OCI-LY1 (cell line): ENCODE data around the gene GABRA5.

ENCODE experiments used
- H2AFZ ChIP-seq: fragments of 200-600 bp; sonication (generic), shearing (Covaris generic); 2 replicates; pipeline ENCODE4 v1.6.0; 2014; ENCODE audit warnings: antibody characterized with exemption, mild to moderate bottlenecking, low read length
- H3F3A ChIP-seq: fragments of 200-600 bp; sonication (generic), shearing (Covaris generic); 2 replicates; pipeline ENCODE4 v1.6.0; 2014; ENCODE audit warnings: mild to moderate bottlenecking, antibody characterized with exemption, low read length, moderate library complexity; ENCODE audit not compliant: insufficient read depth
- H3K27ac ChIP-seq: fragments of 200-600 bp; sonication (generic); 2 replicates; pipeline ENCODE4 v1.5.1; 2014; ENCODE audit warnings: low read length, mixed run types, mild to moderate bottlenecking, low read depth; ENCODE audit not compliant: poor library complexity, severe bottlenecking
- H3K27me3 ChIP-seq: fragments of 200-600 bp; sonication (generic); 2 replicates; pipeline ENCODE4 v1.6.0; 2014; ENCODE audit warnings: antibody characterized with exemption, mild to moderate bottlenecking, low read length, moderate library complexity; ENCODE audit not compliant: insufficient read depth
- H3K36me3 ChIP-seq: fragments of 200-600 bp; sonication (generic); 2 replicates; pipeline ENCODE4 v1.6.1; 2014; ENCODE audit warnings: mild to moderate bottlenecking, antibody characterized with exemption, low read length, moderate library complexity, mixed read lengths; ENCODE audit not compliant: insufficient read depth
- H3K4me1 ChIP-seq: fragments of 200-600 bp; sonication (generic); 2 replicates; pipeline ENCODE4 v1.5.1; 2014; ENCODE audit warnings: mild to moderate bottlenecking, low read length, moderate library complexity; ENCODE audit not compliant: insufficient read depth, severe bottlenecking
- H3K4me2 ChIP-seq: fragments of 200-600 bp; sonication (generic), shearing (Covaris generic); 2 replicates; pipeline ENCODE4 v1.6.1; 2014; ENCODE audit warnings: low read length
- H3K4me3 ChIP-seq: fragments of 200-600 bp; sonication (generic); 2 replicates; pipeline ENCODE4 v1.5.1; 2014; ENCODE audit warnings: low read length, low read depth, mild to moderate bottlenecking, mixed read lengths; ENCODE audit not compliant: poor library complexity, severe bottlenecking
- H3K79me2 ChIP-seq: fragments of 200-600 bp; shearing (Covaris generic); 2 replicates; pipeline ENCODE4 v1.6.1; 2016; ENCODE audit warnings: mixed run types, low read length, mixed read lengths; ENCODE audit not compliant: insufficient read depth
- H3K9ac ChIP-seq: fragments of 200-600 bp; sonication (generic), shearing (Covaris generic); 2 replicates; pipeline ENCODE4 v1.6.1; 2014; ENCODE audit warnings: mild to moderate bottlenecking, low read length, mixed read lengths
- H3K9me2 ChIP-seq: fragments of 200-600 bp; sonication (generic), shearing (Covaris generic); 2 replicates; pipeline ENCODE4 v1.6.1; 2014; ENCODE audit warnings: low read depth, mild to moderate bottlenecking, low read length, mixed read lengths
- H3K9me3 ChIP-seq: fragments of 200-600 bp; shearing (Covaris generic); 2 replicates; pipeline ENCODE4 v1.6.1; 2014; ENCODE audit warnings: low read length, mixed read lengths
- H4K20me1 ChIP-seq: fragments of 200-600 bp; sonication (generic), shearing (Covaris generic); 2 replicates; pipeline ENCODE4 v1.6.0; 2016; ENCODE audit warnings: mild to moderate bottlenecking, low read length; ENCODE audit not compliant: insufficient read depth
- CTCF ChIP-seq: fragments of 200-600 bp; sonication (generic), shearing (Covaris generic); IDR thresholded peaks from 2 replicates; pipeline ENCODE4 v1.5.1; 2017; ENCODE audit warnings: mild to moderate bottlenecking, antibody characterized with exemption, low read length, moderate library complexity, mixed read lengths
- EZH2 ChIP-seq: fragments of 200-600 bp; sonication (generic), shearing (Covaris generic); IDR thresholded peaks from 2 replicates; pipeline ENCODE4 v1.8.0; 2017; ENCODE audit warnings: borderline replicate concordance, mixed run types, mild to moderate bottlenecking, antibody characterized with exemption, low read length, moderate library complexity, mixed read lengths

GABRA5 gene

GRCh38 chr15:26870346-26870745 is 3.5 kb downstream of the GABRA5 start:
- TF ChIP-seq CTCF: no peak
- TF ChIP-seq EZH2: no peak
- Histone ChIP-seq H3K36me3 (no peaks in the 10 kb centered on the region), H4K20me1 (no peaks in the 10 kb centered on the region), H3K79me2 (no peaks in the 10 kb centered on the region), H2AFZ (no peak overlapping the region), H3K9ac (no peak overlapping the region), H3K4me2 (no peak overlapping the region), H3K9me2 (no peaks in the 10 kb centered on the region), H3K27ac (no peak overlapping the region), H3K27me3 (no peaks in the 10 kb centered on the region), H3F3A (no peaks in the 10 kb centered on the region), H3K4me3 (no peak overlapping the region), H3K4me1 (no peaks in the 10 kb centered on the region), H3K9me3 (no peaks in the 10 kb centered on the region)

- H3K9ac ChIP-seq: no peak overlapping the region
- no peaks in the 10 kb centered on the region for H3K27me3 ChIP-seq
- H3K27ac ChIP-seq: no peak overlapping the region
- no peak for TF ChIP-seq EZH2
- no peak for TF ChIP-seq CTCF
- no peaks in the 10 kb centered on the region for H3F3A ChIP-seq
- H3K36me3 ChIP-seq: no peaks in the 10 kb centered on the region
- no peak overlapping the region for H3K4me3 ChIP-seq
- no peaks in the 10 kb centered on the region for H4K20me1 ChIP-seq
- no peaks in the 10 kb centered on the region for H3K9me3 ChIP-seq
- no peak overlapping the region for H2AFZ ChIP-seq
- H3K4me1 ChIP-seq: no peaks in the 10 kb centered on the region
- no peak overlapping the region for H3K4me2 ChIP-seq
- H3K9me2 ChIP-seq: no peaks in the 10 kb centered on the region
- no peaks in the 10 kb centered on the region for H3K79me2 ChIP-seq
Observed at GRCh38 chr15:26872206-26872605, 5.3 kb downstream of the GABRA5 start.

- Histone ChIP-seq H3K9ac (no peak overlapping the region), H3K4me3 (no peak overlapping the region), H3K9me2 (no peaks in the 10 kb centered on the region), H4K20me1 (no peaks in the 10 kb centered on the region), H3K9me3 (no peaks in the 10 kb centered on the region), H3K36me3 (no peaks in the 10 kb centered on the region), H3K4me1 (no peaks in the 10 kb centered on the region), H3F3A (no peaks in the 10 kb centered on the region), H3K4me2 (no peak overlapping the region), H3K27me3 (no peaks in the 10 kb centered on the region), H3K27ac (no peak overlapping the region), H3K79me2 (no peaks in the 10 kb centered on the region), H2AFZ (no peak overlapping the region)
- no peak for TF ChIP-seq CTCF
- TF ChIP-seq EZH2: no peak
Observed at GRCh38 chr15:26873846-26874245, 7.0 kb downstream of the GABRA5 start.
